ENCODE data around the gene NKAPD1.

GRCh38 chr11:112100462-112100861 lies 26.4 kb downstream of the NKAPD1 start:
- TF ChIP-seq CTCF (IDR thresholded peaks at IDR 0.05) (no peak), POLR2A (IDR thresholded peaks at IDR 0.05) (no peak)
